Hepatocyte (in vitro differentiated cells): ENCODE measurements around the gene STX18. TPM values are rescaled to one million over a fixed set of nuclear protein-coding genes. Genes with fewer than 3 reads are reported as not detected.
A peak's percentile ranks its signal among the peaks of the same experiment; 100 is the strongest.

Experiments used
- DNase-seq: peaks from one replicate; pipeline ENCODE4 v3.0.0-alpha.2; 2016; ENCODE audit warnings: low spot score
- H2AFZ ChIP-seq: fragments of 200-600 bp; sonication (generic); 2 replicates; pipeline ENCODE4 v1.6.0; 2016; ENCODE audit warnings: antibody characterized with exemption, mild to moderate bottlenecking
- H3K27ac ChIP-seq: fragments of 200-600 bp; sonication (generic); 2 replicates; pipeline ENCODE4 v1.5.1; 2016; ENCODE audit warnings: mild to moderate bottlenecking
- H3K27me3 ChIP-seq: fragments of 200-600 bp; sonication (generic); 2 replicates; pipeline ENCODE4 v1.6.1; 2016
- H3K36me3 ChIP-seq: fragments of 200-600 bp; sonication (generic); replicated peaks from 2 replicates; pipeline ENCODE4 v1.5.1; 2016; ENCODE audit warnings: low read depth; ENCODE audit not compliant: insufficient read depth
- H3K4me1 ChIP-seq: fragments of 200-600 bp; sonication (generic); 2 replicates; pipeline ENCODE4 v1.5.1; 2016; ENCODE audit warnings: mild to moderate bottlenecking, moderate library complexity; ENCODE audit not compliant: insufficient read depth
- H3K4me2 ChIP-seq: fragments of 200-600 bp; sonication (generic); 2 replicates; pipeline ENCODE4 v1.6.0; 2016
- H3K4me3 ChIP-seq: fragments of 200-600 bp; sonication (generic); 2 replicates; pipeline ENCODE4 v1.5.1; 2016; ENCODE audit warnings: mild to moderate bottlenecking
- H3K79me2 ChIP-seq: fragments of 200-600 bp; sonication (generic); 2 replicates; pipeline ENCODE4 v1.6.0; 2017; ENCODE audit warnings: mild to moderate bottlenecking
- H3K9me2 ChIP-seq: fragments of 200-600 bp; sonication (generic); replicated peaks from 2 replicates; pipeline ENCODE4 v1.6.0; 2017; ENCODE audit warnings: mild to moderate bottlenecking; ENCODE audit not compliant: insufficient read depth
- H3K9me3 ChIP-seq: fragments of 200-600 bp; sonication (generic); 2 replicates; pipeline ENCODE4 v1.5.1; 2016; ENCODE audit warnings: low read depth, mild to moderate bottlenecking
- H4K20me1 ChIP-seq: fragments of 200-600 bp; sonication (generic); 2 replicates; pipeline ENCODE4 v1.6.0; 2016; ENCODE audit warnings: mild to moderate bottlenecking; ENCODE audit not compliant: insufficient read depth, poor library complexity, severe bottlenecking
- CTCF ChIP-seq: fragments of 200-600 bp; sonication (generic); IDR thresholded peaks from 2 replicates; pipeline ENCODE4 v1.5.1; 2016; ENCODE audit warnings: antibody characterized with exemption, mild to moderate bottlenecking; ENCODE audit not compliant: poor library complexity
- EZH2 ChIP-seq: fragments of 200-600 bp; sonication (generic); IDR thresholded peaks from 2 replicates; pipeline ENCODE4 v1.6.1; 2016; ENCODE audit warnings: antibody characterized with exemption, mild to moderate bottlenecking, borderline replicate concordance
- EZH2phosphoT487 ChIP-seq: fragments of 200-600 bp; sonication (generic); IDR thresholded peaks from one replicate; pipeline ENCODE4 v1.6.1; 2018; ENCODE audit warnings: antibody characterized with exemption, mild to moderate bottlenecking, low read depth, moderate library complexity; ENCODE audit not compliant: unreplicated experiment, severe bottlenecking
- WGBS: methylation state at CpG from one replicate; pipeline ENCODE4 v1.1.6; 2016; ENCODE audit warnings: low lambda C conversion rate; ENCODE audit errors: missing lambda C conversion rate; 5-methylcytosine and 5-hydroxymethylcytosine counted together
- polyA plus RNA-seq: library from polyadenylated mRNA; unstranded; fragments of >200 nt; fragmentation: Nextera tagmentation; extraction: Ambion mirVana; gene quantifications from 2 replicates; pipeline ENCODE4 v1.2.1, GENCODE V29; 2016
- total RNA-seq: library from RNA; depleted of rRNA; stranded (reverse); fragments of >200 nt; gene quantifications from 2 replicates; pipeline ENCODE4 v1.2.3, GENCODE V29; 2014

Gene STX18
- total and polyA plus RNA-seq, 2 experiments from 2014 or later = 32.1 to 54.3 TPM

- Histone ChIP-seq H3K79me2 (no peaks in the 10 kb centered on the region), H2AFZ (no peak overlapping the region), H4K20me1 (no peaks in the 10 kb centered on the region), H3K4me3 (no peak overlapping the region), H3K4me1 (peaks cover 5% of the 10 kb centered on the region), H3K27me3 (peaks cover 64% of the 10 kb centered on the region), H3K27ac (no peak overlapping the region), H3K9me2 (no peaks in the 10 kb centered on the region), H3K4me2 (no peak overlapping the region), H3K9me3 (no peaks in the 10 kb centered on the region), H3K36me3 (no peaks in the 10 kb centered on the region)
- DNase-seq = no peak
- 37% methylated on average over 5 of the region's 5 CpGs for WGBS
- TF ChIP-seq EZH2 (no peak), EZH2phosphoT487 (no peak), CTCF (peak; percentile 24)
Observed at GRCh38 chr4:4384837-4385236, 157.0 kb downstream of the STX18 start.

GRCh38 chr4:4383085-4383484 is 158.8 kb downstream of the STX18 start:
- H3K36me3 ChIP-seq = no peaks in the 10 kb centered on the region
- no peak overlapping the region for H2AFZ ChIP-seq
- H3K4me2 ChIP-seq = no peak overlapping the region
- 77% methylated on average over 3 of the region's 3 CpGs for WGBS
- H3K9me3 ChIP-seq = no peaks in the 10 kb centered on the region
- no peak overlapping the region for H3K4me3 ChIP-seq
- H3K4me1 ChIP-seq = peaks cover 5% of the 10 kb centered on the region
- H4K20me1 ChIP-seq = no peaks in the 10 kb centered on the region
- no peaks in the 10 kb centered on the region for H3K9me2 ChIP-seq
- no peaks in the 10 kb centered on the region for H3K79me2 ChIP-seq
- no peak overlapping the region for H3K27ac ChIP-seq
- no peak for DNase-seq
- TF ChIP-seq EZH2phosphoT487 (no peak), CTCF (no peak), EZH2 (no peak)
- H3K27me3 ChIP-seq = peaks cover 54% of the 10 kb centered on the region

GRCh38 chr4:4379540-4380087 is 162.2 kb downstream of the STX18 start:
- no peak overlapping the region for H3K27ac ChIP-seq
- no peaks in the 10 kb centered on the region for H3K9me2 ChIP-seq
- H2AFZ ChIP-seq = no peak overlapping the region
- H3K36me3 ChIP-seq = no peaks in the 10 kb centered on the region
- 76% methylated on average over 6 of the region's 6 CpGs for WGBS
- no peak for DNase-seq
- no peaks in the 10 kb centered on the region for H3K4me1 ChIP-seq
- no peak overlapping the region for H3K4me3 ChIP-seq
- H4K20me1 ChIP-seq = no peaks in the 10 kb centered on the region
- TF ChIP-seq CTCF (no peak), EZH2phosphoT487 (no peak), EZH2 (no peak)
- H3K9me3 ChIP-seq = no peaks in the 10 kb centered on the region
- H3K4me2 ChIP-seq = no peak overlapping the region
- peaks cover 24% of the 10 kb centered on the region for H3K27me3 ChIP-seq
- H3K79me2 ChIP-seq = no peaks in the 10 kb centered on the region
